Trophoblast cell (in vitro differentiated cells and primary cell): Measurements from ENCODE around the gene ZNF341.

ENCODE experiments used
- DNase-seq, 2 donors: peaks; one replicate each; pipeline ENCODE4 v3.0.0-alpha.2; 2016
- H2AFZ ChIP-seq: 2 replicates; pipeline ENCODE4 v1.6.1; 2013; ENCODE audit warnings: low read length, moderate library complexity, mild to moderate bottlenecking; ENCODE audit not compliant: insufficient read depth, poor library complexity
- H2AK5ac ChIP-seq: 2 replicates; pipeline ENCODE4 v1.6.1; 2013; ENCODE audit warnings: mild to moderate bottlenecking, low read length
- H2BK120ac ChIP-seq: 2 replicates; pipeline ENCODE4 v1.6.1; 2013; ENCODE audit warnings: low read length, mild to moderate bottlenecking, moderate library complexity; ENCODE audit not compliant: insufficient read depth, poor library complexity
- H2BK12ac ChIP-seq: 2 replicates; pipeline ENCODE4 v1.6.1; 2013; ENCODE audit warnings: mild to moderate bottlenecking, low read length, moderate library complexity
- H2BK5ac ChIP-seq: 2 replicates; pipeline ENCODE4 v1.6.1; 2013; ENCODE audit warnings: low read length, low read depth, moderate library complexity, mild to moderate bottlenecking; ENCODE audit not compliant: poor library complexity
- H3K14ac ChIP-seq: 2 replicates; pipeline ENCODE4 v1.6.1; 2013; ENCODE audit warnings: mild to moderate bottlenecking, low read length
- H3K18ac ChIP-seq: 2 replicates; pipeline ENCODE4 v1.6.1; 2013; ENCODE audit warnings: mild to moderate bottlenecking, low read length
- H3K23ac ChIP-seq: 2 replicates; pipeline ENCODE4 v1.6.1; 2013; ENCODE audit warnings: low read length
- H3K27ac ChIP-seq: 2 replicates; pipeline ENCODE4 v1.5.1; 2013; ENCODE audit warnings: low read depth, mild to moderate bottlenecking, inconsistent platforms, low read length, moderate library complexity
- H3K27me3 ChIP-seq: 2 replicates; pipeline ENCODE4 v1.6.1; 2013; ENCODE audit warnings: inconsistent platforms, mild to moderate bottlenecking, low read length, moderate library complexity; ENCODE audit not compliant: insufficient read depth
- H3K36me3 ChIP-seq, 2 experiments: 1 replicate in 1 of 2; 2 replicates in 1 of 2; pipeline ENCODE4 v1.6.1; 2013; ENCODE audit warnings: low read length in 2 of 2, mild to moderate bottlenecking in 2 of 2, moderate library complexity in 1 of 2; ENCODE audit not compliant: insufficient read depth in 2 of 2, control insufficient read depth in 1 of 2
- H3K4ac ChIP-seq: 2 replicates; pipeline ENCODE4 v1.6.1; 2013; ENCODE audit warnings: low read depth, mild to moderate bottlenecking, low read length, moderate library complexity
- H3K4me1 ChIP-seq, 2 experiments: 1 replicate in 1 of 2; 2 replicates in 1 of 2; pipeline ENCODE4 v1.6.1; 2013; ENCODE audit warnings: low read length in 2 of 2, mild to moderate bottlenecking in 2 of 2, moderate library complexity in 1 of 2; ENCODE audit not compliant: insufficient read depth in 2 of 2, control insufficient read depth in 1 of 2
- H3K4me2 ChIP-seq: 2 replicates; pipeline ENCODE4 v1.6.1; 2013; ENCODE audit warnings: inconsistent platforms, mild to moderate bottlenecking, low read length, moderate library complexity
- H3K4me3 ChIP-seq: 2 replicates; pipeline ENCODE4 v1.5.1; 2013; ENCODE audit warnings: mild to moderate bottlenecking, low read depth, low read length, inconsistent platforms
- H3K79me1 ChIP-seq: one replicate; pipeline ENCODE4 v1.6.1; 2013; ENCODE audit warnings: low read length
- H3K79me2 ChIP-seq: 2 replicates; pipeline ENCODE4 v1.6.1; 2013; ENCODE audit warnings: low read length, mild to moderate bottlenecking; ENCODE audit not compliant: control insufficient read depth, insufficient read depth, poor library complexity
- H3K9ac ChIP-seq: 2 replicates; pipeline ENCODE4 v1.6.1; 2013; ENCODE audit warnings: mild to moderate bottlenecking, low read length
- H3K9me3 ChIP-seq: 2 replicates; pipeline ENCODE4 v1.6.1; 2013; ENCODE audit warnings: low read depth, mild to moderate bottlenecking, control low read depth, inconsistent platforms, low read length; ENCODE audit not compliant: insufficient read depth
- H4K12ac ChIP-seq: 2 replicates; pipeline ENCODE4 v1.6.1; 2013; ENCODE audit warnings: low read depth, mild to moderate bottlenecking, low read length, moderate library complexity
- H4K8ac ChIP-seq: 2 replicates; pipeline ENCODE4 v1.6.1; 2013; ENCODE audit warnings: low read depth, mild to moderate bottlenecking, low read length, moderate library complexity
- H4K91ac ChIP-seq: one replicate; pipeline ENCODE4 v1.6.1; 2013; ENCODE audit warnings: low read depth, mild to moderate bottlenecking, low read length, moderate library complexity
- WGBS: extraction: QIAGEN DNeasy Blood & Tissue Kit; methylation state at CpG from one replicate; pipeline ENCODE4 v1.1.7; 2013; ENCODE audit warnings: missing lambda C conversion rate; ENCODE audit not compliant: insufficient read length, insufficient coverage; ENCODE audit errors: extremely low coverage; 5-methylcytosine and 5-hydroxymethylcytosine counted together

The ZNF341 gene

DNA sequence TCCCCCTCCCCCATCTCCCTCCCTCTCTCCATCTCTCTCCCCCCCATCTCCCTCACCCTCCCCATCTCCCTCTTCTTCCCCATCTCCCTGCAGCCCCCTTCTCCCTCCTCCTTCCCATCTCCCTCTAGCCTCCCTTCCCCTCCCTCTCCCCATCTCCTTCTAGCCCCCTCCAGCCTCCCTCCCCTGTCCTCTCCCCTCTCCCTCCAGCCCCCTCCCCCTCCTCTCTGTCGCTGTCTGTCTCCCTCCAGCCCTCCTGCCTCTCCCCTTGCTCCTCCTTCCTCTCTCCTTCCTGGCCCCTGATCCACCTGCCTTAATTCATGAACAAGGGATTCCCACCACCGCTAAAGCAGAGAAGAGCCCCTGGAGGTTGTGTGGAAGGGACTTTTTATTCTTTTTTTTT, 52.4 kb downstream of the ZNF341 start:
- H4K8ac ChIP-seq, result no peak overlapping the region

DNA sequence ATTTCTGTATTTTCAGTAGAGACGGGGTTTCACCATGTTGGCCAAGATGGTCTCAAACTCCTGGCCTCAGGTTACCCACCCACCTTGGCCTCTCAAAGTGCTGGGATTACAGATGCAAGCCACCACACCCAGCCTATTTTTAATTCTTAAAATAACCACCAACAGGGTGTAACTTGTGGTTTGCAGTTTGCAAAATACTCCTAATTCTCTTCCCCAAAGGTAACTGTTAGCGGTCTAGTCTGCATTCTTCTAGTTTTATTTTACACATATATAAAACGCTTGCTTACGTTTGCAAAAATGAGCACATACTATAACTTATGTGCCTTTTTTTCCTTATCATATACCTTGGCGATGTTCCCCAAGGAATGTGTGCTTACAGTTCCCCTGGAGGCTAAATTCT, 53.7 kb downstream of the ZNF341 start:
- Histone ChIP-seq H3K36me3 (no peaks in the 10 kb centered on the region), H2AK5ac (no peak overlapping the region)

More for the DNA sequence above, 52.4 kb downstream of the ZNF341 start:
- Histone ChIP-seq H4K91ac (no peak overlapping the region), H2AFZ (no peak overlapping the region), H3K4ac (no peak overlapping the region), H3K14ac (no peak overlapping the region), H3K9me3 (no peaks in the 10 kb centered on the region), H3K79me2 (peaks cover 3% of the 10 kb centered on the region), H2BK5ac (no peak overlapping the region), H2AK5ac (no peak overlapping the region), H3K27me3 (no peaks in the 10 kb centered on the region), H3K4me2 (no peak overlapping the region), H3K23ac (no peak overlapping the region), H3K27ac (no peak overlapping the region), H2BK120ac (no peak overlapping the region), H3K79me1 (peaks cover 16% of the 10 kb centered on the region), H3K4me1 (peaks cover 16 to 19% of the 10 kb centered on the region in 2 experiments), H3K4me3 (no peak overlapping the region), H3K18ac (no peak overlapping the region), H3K36me3 (no peaks in the 10 kb centered on the region), H3K9ac (no peak overlapping the region), H4K12ac (no peak overlapping the region), H2BK12ac (no peak overlapping the region)
- no peak for DNase-seq
- no CpG with 5 or more reads among the region's 2 CpGs for WGBS

DNA sequence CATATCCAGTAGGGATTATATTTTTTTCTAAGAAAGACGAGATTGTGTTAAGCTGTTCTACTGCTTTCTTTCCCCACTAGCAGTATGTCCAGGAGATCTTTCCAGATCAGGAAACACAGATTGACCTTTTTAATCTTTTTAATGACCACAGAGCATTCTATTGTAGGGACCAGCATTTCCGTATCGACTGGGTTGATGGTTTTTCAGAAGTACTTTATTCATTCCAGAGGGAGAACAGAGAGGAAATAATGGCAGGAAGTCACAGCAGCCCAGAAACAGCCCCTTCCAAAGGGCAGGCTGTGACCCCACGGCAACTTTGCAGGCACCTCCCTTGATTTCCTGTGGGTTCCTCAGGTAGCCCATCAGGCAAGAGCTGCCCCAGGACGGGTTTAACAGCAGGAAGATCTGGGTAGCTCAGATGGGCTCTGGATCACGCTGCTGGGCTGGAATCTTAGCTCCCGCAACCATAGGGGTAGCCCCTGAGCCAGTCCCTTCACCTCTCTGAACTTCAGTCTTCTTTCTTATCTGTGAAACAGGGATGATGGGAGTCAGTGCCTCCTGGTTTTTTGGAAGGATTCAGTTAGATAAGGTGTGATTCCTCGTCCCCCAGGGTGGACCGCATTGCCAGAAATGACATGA, 55.6 kb downstream of the ZNF341 start:
- H4K91ac ChIP-seq, result peak overlapping the region; percentile 28

More for the DNA sequence above, 53.7 kb downstream of the ZNF341 start:
- Histone ChIP-seq H3K23ac (no peak overlapping the region), H3K9me3 (no peaks in the 10 kb centered on the region), H3K79me2 (peaks cover under 1% of the 10 kb centered on the region), H3K14ac (no peak overlapping the region), H2BK12ac (no peak overlapping the region), H3K4me1 (peaks cover 24 to 28% of the 10 kb centered on the region in 2 experiments), H3K4ac (no peak overlapping the region), H3K27me3 (no peaks in the 10 kb centered on the region), H2BK5ac (no peak overlapping the region), H3K4me2 (no peak overlapping the region), H3K4me3 (no peak overlapping the region), H4K8ac (no peak overlapping the region), H3K18ac (no peak overlapping the region), H4K12ac (no peak overlapping the region), H3K27ac (no peak overlapping the region), H2AFZ (no peak overlapping the region), H3K9ac (no peak overlapping the region), H2BK120ac (no peak overlapping the region), H3K79me1 (peaks cover 20% of the 10 kb centered on the region), H4K91ac (no peak overlapping the region)
- no CpG with 5 or more reads among the region's 5 CpGs for WGBS
- DNase-seq, result no peak

DNA sequence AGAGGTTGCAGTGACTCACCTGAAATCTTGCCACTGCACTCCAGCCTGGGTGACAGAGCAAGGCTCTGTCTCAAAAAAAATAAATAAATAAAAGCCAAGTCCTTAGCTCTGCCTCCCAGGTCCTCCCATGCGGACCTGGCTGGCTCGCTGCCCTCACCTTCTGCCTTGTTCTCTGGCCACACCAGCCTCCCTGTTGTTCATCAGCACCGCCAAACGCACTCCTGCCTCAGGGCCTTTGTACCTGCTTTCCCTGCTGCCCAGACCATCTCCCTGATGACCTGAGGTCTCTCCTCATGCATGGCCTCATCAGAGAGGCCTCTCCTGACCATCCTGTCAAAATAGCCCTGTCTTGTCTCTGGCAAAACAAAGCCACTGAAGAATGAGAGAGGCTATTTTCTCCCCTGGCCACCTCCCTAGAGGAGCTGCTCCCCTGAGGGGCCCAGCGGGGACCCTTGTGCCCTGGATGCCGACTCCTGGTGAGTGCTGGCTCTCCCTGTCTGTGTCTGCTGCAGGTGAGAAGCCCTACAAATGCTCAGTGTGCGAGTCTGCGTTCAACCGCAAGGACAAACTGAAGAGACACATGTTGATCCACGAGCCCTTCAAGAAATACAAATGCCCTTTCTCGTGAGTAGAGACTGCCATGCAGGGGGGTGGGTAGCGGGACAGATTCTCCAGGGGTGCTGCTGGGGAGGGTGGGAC, 56.7 kb downstream of the ZNF341 start:
- no peak overlapping the region for H3K4me2 ChIP-seq
- H3K18ac ChIP-seq, result peak overlapping the region; percentile 0
- H3K4me3 ChIP-seq, result no peak overlapping the region
- H3K4me1 ChIP-seq, result peaks cover 34% of the 10 kb centered on the region in 2 experiments
- H3K79me1 ChIP-seq, result peaks cover 25% of the 10 kb centered on the region
- peak overlapping the region; percentile 9 for H2AK5ac ChIP-seq
- peak overlapping the region; percentile 53 for H2BK5ac ChIP-seq
- H4K8ac ChIP-seq, result peak overlapping the region; percentile 53
- H3K79me2 ChIP-seq, result peaks cover 3% of the 10 kb centered on the region
- no peak overlapping the region for H2AFZ ChIP-seq
- peak overlapping the region; percentile 35 for H3K4ac ChIP-seq
- DNase-seq, result no peak
- peak overlapping the region; percentile 85 for H3K14ac ChIP-seq
- peak overlapping the region; percentile 88 for H2BK12ac ChIP-seq
- no peaks in the 10 kb centered on the region for H3K27me3 ChIP-seq
- no peak overlapping the region for H3K9ac ChIP-seq
- H3K36me3 ChIP-seq, result no peaks in the 10 kb centered on the region
- peak overlapping the region; percentile 33 for H4K12ac ChIP-seq
- H2BK120ac ChIP-seq, result peak overlapping the region; percentile 91
- H3K9me3 ChIP-seq, result no peaks in the 10 kb centered on the region
- no peak overlapping the region for H3K23ac ChIP-seq
- H4K91ac ChIP-seq, result peak overlapping the region; percentile 86
- H3K27ac ChIP-seq, result peak overlapping the region; percentile 91
- WGBS, result no CpG with 5 or more reads among the region's 12 CpGs

More for the DNA sequence above, 55.6 kb downstream of the ZNF341 start:
- Histone ChIP-seq H3K36me3 (no peaks in the 10 kb centered on the region), H3K4me2 (no peak overlapping the region), H3K14ac (no peak overlapping the region), H3K18ac (no peak overlapping the region), H3K23ac (no peak overlapping the region), H2BK5ac (no peak overlapping the region), H3K79me1 (peaks cover 22% of the 10 kb centered on the region), H4K8ac (no peak overlapping the region), H3K4me3 (no peak overlapping the region), H4K12ac (no peak overlapping the region), H3K27ac (peak overlapping the region; percentile 13), H2BK120ac (peak overlapping the region; percentile 36), H2AK5ac (no peak overlapping the region), H2BK12ac (no peak overlapping the region), H3K27me3 (no peaks in the 10 kb centered on the region), H2AFZ (no peak overlapping the region), H3K4ac (no peak overlapping the region), H3K9me3 (no peaks in the 10 kb centered on the region), H3K9ac (no peak overlapping the region), H3K79me2 (peaks cover 3% of the 10 kb centered on the region), H3K4me1 (peaks cover 29% of the 10 kb centered on the region in 2 experiments)
- no CpG with 5 or more reads among the region's 9 CpGs for WGBS
- no peak for DNase-seq
